H1 (cell line): ENCODE measurements around the gene URAD. TPM values are rescaled to one million over a fixed set of nuclear protein-coding genes. Genes with fewer than 3 reads are reported as not detected.

Experiments used
- CHD7 ChIP-seq: fragments of 300-600 bp; sonication (generic); IDR thresholded peaks from 2 replicates; pipeline ENCODE4 v1.7.1; 2012; ENCODE audit warnings: low read length, moderate library complexity, mild to moderate bottlenecking, inconsistent platforms; ENCODE audit not compliant: insufficient replicate concordance
- polyA plus RNA-seq, 7 experiments: library from polyadenylated mRNA; depleted of rRNA in 3 of 7; stranded (reverse) in 5 of 7; unstranded in 2 of 7; fragments of >200 nt in 5 of 7; fragments of 200-250 nt in 2 of 7; gene quantifications; 1 replicate in 5 of 7; 2 replicates in 1 of 7; 4 replicates in 1 of 7; pipeline versions ENCODE4 v1.2.1 to v1.2.3, GENCODE V29; 2011 to 2013; ENCODE audit warnings: missing spikeins in 2 of 7, mixed read lengths in 2 of 7
- total RNA-seq: library from RNA; stranded (reverse); fragmentation: NEBNext Ultra II Directional; extraction: Animal tissue kit (Norgen Biotek cat#: 25700); gene quantifications from 2 replicates; pipeline ENCODE4 v1.2.1, GENCODE V29; 2021

Gene URAD
- total and polyA plus RNA-seq, 2 of the 8 experiments (the other 6 are each of a cell fraction or from before 2014, with no cell fraction given), result not detected

DNA sequence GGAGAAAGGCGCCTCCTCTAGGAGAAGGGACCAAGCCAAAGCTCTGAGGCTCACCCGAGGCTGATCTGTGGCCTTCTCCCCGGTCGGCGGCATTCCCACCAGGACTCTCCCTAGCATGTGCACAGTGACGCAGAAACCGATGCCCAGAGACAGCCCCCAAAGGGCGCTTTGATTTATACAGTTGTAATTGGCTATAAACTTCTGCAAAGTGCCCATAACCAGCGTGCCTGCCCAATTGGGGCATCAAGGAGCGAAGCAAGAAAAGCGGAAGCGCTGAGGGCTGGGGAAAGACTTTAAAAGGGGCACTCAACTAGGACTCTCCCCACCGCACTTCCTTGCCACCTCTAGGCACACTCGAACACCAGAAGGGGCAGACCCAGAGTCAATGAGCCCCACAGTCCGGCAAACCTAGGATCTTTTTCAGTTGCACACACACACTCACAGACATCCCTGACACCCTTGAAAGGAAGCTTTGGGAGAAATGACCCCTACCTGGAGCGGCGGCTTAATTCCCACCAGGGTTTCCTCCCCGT is 21.2 kb downstream of the URAD start (continued):
- no peak for TF ChIP-seq CHD7
